Kidney epithelial cell (primary cell): ENCODE results near the gene PPP1R17. TPM values are rescaled to one million over a fixed set of nuclear protein-coding genes. Genes with fewer than 3 reads are reported as not detected.

Source experiments
- DNase-seq: peaks from one replicate; pipeline ENCODE4 v3.0.0-alpha.2; 2010; ENCODE audit warnings: low read depth
- H3K27me3 ChIP-seq: 2 replicates; pipeline ENCODE4 v1.6.0; 2011; ENCODE audit warnings: low read length; ENCODE audit not compliant: control insufficient read depth, insufficient read depth
- H3K36me3 ChIP-seq: 2 replicates; pipeline ENCODE4 v1.5.1; 2011; ENCODE audit warnings: low read length; ENCODE audit not compliant: control insufficient read depth, insufficient read depth
- H3K4me3 ChIP-seq: 2 replicates; pipeline ENCODE4 v1.5.1; 2011; ENCODE audit warnings: low read depth, mild to moderate bottlenecking, control low read depth, low read length
- total RNA-seq: library from RNA; depleted of rRNA; stranded (reverse); fragments of >200 nt; gene quantifications from 2 replicates; pipeline ENCODE4 v1.2.3, GENCODE V29; 2015
- TF ChIP-seq, protein P1 (sequence below): IDR thresholded peaks from 2 replicates; pipeline ENCODE4 v1.5.1; 2011; ENCODE audit warnings: mild to moderate bottlenecking, moderate library complexity, low read length, control low read depth, inconsistent platforms; ENCODE audit not compliant: insufficient read depth, poor library complexity, severe bottlenecking

The PPP1R17 gene
- total RNA-seq, 1 donor from 2014 or later: not detected

DNA sequence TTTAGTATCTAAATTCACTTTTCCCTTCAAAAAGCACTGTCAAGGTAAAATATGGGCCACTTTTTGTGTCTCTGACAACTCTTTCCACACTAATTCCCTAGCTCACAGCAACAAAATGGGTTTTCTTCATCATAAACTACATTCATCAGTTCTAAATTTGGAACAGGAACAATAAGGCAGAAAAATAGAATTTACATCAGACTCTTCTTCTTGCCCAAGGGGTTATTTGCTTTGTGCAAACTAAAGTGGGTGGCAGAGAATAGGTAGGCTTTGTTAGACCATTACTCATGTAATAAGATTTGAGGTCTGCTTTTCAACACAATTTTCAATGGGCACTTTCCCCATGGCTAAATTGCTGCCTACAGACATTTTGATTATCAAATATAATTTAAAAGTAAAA lies 17.6 kb upstream of the PPP1R17 start:
- H3K4me3 ChIP-seq: no peak overlapping the region
- DNase-seq: no peak
- no peaks in the 10 kb centered on the region for H3K36me3 ChIP-seq
- TF ChIP-seq, protein P1, sequence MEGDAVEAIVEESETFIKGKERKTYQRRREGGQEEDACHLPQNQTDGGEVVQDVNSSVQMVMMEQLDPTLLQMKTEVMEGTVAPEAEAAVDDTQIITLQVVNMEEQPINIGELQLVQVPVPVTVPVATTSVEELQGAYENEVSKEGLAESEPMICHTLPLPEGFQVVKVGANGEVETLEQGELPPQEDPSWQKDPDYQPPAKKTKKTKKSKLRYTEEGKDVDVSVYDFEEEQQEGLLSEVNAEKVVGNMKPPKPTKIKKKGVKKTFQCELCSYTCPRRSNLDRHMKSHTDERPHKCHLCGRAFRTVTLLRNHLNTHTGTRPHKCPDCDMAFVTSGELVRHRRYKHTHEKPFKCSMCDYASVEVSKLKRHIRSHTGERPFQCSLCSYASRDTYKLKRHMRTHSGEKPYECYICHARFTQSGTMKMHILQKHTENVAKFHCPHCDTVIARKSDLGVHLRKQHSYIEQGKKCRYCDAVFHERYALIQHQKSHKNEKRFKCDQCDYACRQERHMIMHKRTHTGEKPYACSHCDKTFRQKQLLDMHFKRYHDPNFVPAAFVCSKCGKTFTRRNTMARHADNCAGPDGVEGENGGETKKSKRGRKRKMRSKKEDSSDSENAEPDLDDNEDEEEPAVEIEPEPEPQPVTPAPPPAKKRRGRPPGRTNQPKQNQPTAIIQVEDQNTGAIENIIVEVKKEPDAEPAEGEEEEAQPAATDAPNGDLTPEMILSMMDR: no peak
- H3K27me3 ChIP-seq: no peaks in the 10 kb centered on the region

DNA sequence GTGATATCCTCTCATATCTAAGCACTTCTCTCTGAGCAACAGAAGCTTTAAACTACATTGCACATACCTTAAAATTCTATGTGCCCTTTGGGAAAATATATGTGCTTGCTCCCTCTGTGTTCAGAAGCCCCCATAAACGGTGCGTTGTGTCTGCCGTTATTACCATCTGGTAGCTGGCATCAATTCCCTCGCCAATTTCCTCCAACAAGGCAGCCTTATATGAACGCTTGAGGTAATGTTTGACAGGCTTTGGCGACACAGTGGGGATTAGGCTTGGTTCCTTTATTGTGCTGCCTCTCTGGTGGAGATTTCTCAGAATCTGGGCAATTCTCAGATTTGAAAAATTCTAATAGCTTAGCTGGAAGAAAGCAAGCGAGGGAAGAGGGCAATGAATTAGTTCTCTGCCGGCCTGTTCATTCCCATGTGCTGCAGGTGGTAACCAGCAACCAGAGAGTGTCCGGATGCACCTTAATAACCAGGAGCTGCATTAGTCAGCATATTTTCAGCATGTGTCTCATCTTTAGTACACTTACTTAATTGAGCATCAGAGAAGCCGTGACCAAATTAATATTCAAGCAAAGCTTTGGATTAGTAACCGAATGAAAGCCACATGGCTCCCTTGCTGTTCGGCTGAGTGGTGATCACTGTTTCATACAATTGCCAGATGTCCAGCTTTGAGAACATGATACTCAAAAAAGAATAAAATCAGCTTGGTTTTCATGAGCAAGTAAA lies 7.3 kb upstream of the PPP1R17 start:
- DNase-seq: no peak
- Histone ChIP-seq H3K36me3 (no peaks in the 10 kb centered on the region), H3K4me3 (no peak overlapping the region), H3K27me3 (no peaks in the 10 kb centered on the region)
- TF ChIP-seq, protein P1: no peak

DNA sequence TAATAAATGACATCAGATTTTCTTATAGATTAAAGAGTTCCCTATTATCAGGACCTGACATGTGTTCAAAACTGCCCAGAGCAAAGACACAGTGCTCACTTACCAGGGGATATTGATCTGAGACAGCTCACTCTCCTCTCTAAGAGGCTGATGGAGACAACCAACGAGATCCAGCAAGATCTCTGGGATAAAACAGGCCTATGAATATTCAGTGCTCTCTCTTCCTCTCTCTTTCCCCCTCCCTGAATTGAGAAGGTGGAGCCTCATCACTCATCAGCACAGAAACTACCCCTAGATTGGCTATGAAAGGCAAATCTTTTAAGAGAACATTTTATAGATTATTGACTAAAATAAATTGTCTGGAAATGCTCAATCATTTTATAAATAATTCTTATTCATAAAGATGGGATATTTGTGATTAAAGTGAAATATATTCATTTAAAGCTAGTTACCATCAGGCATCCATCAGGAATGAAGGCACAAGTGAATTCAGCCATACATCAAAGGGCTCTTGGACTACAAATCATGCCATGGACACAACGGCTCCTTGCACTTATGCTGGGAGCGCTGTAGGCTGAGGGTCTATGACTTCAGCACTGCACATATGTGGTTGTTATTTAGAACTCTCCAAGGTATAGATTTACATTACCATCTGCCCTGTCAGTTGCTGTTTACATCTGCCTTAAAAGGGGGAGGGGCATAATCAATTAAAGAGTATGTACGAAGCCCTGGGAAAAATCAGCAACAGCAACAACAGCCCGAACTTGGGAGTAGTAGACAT lies 3.4 kb upstream of the PPP1R17 start:
- DNase-seq: no peak
- H3K4me3 ChIP-seq: no peak overlapping the region
- TF ChIP-seq, protein P1: no peak
- H3K27me3 ChIP-seq: no peaks in the 10 kb centered on the region
- H3K36me3 ChIP-seq: no peaks in the 10 kb centered on the region

DNA sequence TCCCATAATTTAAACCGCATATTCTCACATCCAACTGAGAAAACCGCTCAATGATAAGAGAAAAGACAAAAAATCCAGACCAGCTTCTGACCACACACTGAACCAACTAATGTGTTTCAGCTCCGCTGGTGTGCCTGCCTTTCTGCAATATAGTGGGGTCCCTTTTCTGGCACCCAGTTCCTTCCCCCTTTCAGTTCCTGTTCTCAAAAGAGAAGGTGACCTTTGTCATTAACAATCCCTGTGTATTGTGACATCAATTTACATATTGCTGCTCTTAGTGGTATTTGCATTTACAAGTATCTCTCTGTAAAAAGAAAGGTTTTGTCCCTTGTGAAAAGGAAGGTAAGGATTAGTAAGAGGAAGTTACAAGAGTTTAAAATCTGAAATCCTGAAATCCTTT lies 1.4 kb downstream of the PPP1R17 start:
- TF ChIP-seq, protein P1: no peak
- DNase-seq: no peak
- H3K27me3 ChIP-seq: no peaks in the 10 kb centered on the region

DNA sequence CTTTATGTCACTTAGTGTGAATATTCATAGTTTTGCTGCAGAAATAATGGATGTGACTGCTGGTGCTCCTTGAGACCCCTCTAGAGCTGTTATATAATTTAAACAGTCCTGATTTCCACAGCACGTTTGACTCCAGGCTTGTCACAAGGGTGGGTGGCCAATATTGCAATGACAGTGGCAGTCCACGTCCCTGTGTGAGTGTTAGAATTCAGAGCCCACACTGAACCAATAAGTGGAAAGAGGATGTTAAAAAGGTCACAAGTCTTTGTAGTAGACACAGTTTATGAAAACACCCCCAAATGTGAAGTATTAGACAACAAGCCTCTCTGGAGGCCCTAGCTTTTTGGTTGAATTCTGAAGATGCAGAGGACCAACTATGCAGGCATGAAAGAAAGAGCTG lies 2.0 kb downstream of the PPP1R17 start:
- no peaks in the 10 kb centered on the region for H3K36me3 ChIP-seq
- DNase-seq: no peak
- H3K4me3 ChIP-seq: no peak overlapping the region
- TF ChIP-seq, protein P1: no peak
- no peaks in the 10 kb centered on the region for H3K27me3 ChIP-seq

More for the DNA sequence above, 1.4 kb downstream of the PPP1R17 start:
- no peak overlapping the region for H3K4me3 ChIP-seq
- H3K36me3 ChIP-seq: no peaks in the 10 kb centered on the region
